Loucy (cell line): Measurements from ENCODE around the gene BAAT.

Experiments
- EZH2phosphoT487 ChIP-seq: fragments of 200-600 bp; IDR thresholded peaks from 2 replicates; pipeline ENCODE4 v1.6.1; 2018; ENCODE audit warnings: antibody characterized with exemption, mild to moderate bottlenecking, moderate library complexity, borderline replicate concordance
- TF ChIP-seq, protein P1 (sequence below): fragments of 200-600 bp; sonication (generic); conservative IDR thresholded peaks from 2 replicates; pipeline ENCODE4 v1.5.1; 2014; ENCODE audit warnings: mild to moderate bottlenecking, antibody characterized with exemption, low read length

DNA sequence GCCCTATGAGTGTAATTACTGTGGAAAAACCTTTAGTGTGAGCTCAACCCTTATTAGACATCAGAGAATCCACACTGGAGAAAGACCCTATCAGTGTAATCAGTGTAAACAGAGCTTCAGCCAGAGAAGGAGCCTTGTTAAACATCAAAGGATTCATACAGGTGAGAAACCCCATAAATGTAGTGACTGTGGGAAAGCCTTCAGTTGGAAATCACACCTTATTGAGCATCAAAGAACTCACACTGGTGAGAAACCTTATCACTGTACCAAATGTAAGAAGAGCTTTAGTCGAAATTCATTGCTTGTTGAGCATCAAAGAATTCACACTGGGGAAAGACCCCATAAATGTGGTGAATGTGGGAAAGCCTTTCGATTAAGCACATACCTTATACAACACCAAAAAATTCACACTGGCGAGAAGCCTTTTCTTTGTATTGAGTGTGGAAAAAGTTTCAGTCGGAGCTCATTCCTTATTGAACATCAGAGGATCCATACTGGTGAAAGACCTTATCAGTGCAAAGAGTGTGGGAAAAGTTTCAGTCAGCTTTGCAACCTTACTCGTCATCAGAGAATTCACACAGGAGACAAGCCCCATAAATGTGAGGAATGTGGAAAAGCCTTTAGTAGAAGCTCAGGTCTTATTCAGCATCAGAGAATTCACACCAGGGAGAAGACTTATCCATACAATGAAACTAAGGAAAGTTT lies 23.7 kb upstream of the BAAT start:
- TF ChIP-seq, protein P1, sequence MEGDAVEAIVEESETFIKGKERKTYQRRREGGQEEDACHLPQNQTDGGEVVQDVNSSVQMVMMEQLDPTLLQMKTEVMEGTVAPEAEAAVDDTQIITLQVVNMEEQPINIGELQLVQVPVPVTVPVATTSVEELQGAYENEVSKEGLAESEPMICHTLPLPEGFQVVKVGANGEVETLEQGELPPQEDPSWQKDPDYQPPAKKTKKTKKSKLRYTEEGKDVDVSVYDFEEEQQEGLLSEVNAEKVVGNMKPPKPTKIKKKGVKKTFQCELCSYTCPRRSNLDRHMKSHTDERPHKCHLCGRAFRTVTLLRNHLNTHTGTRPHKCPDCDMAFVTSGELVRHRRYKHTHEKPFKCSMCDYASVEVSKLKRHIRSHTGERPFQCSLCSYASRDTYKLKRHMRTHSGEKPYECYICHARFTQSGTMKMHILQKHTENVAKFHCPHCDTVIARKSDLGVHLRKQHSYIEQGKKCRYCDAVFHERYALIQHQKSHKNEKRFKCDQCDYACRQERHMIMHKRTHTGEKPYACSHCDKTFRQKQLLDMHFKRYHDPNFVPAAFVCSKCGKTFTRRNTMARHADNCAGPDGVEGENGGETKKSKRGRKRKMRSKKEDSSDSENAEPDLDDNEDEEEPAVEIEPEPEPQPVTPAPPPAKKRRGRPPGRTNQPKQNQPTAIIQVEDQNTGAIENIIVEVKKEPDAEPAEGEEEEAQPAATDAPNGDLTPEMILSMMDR, result no peak
- no peak for TF ChIP-seq EZH2phosphoT487
